HepG2 (cell line): ENCODE data around the gene RNASE12. TPM values are rescaled to one million over a fixed set of nuclear protein-coding genes. Genes with fewer than 3 reads are reported as not detected.

Source experiments
- AHR ChIP-seq: IDR thresholded peaks from 2 replicates; pipeline ENCODE4 v1.6.1; 2018; ENCODE audit warnings: missing genetic modification reagents, missing compliant biosample characterization
- FOXA3 ChIP-seq: IDR thresholded peaks from 2 replicates; pipeline ENCODE4 v1.6.1; 2016; ENCODE audit warnings: missing genetic modification reagents, missing compliant biosample characterization
- JUN ChIP-seq: sonication (generic); formaldehyde crosslinking; IDR thresholded peaks from 2 replicates; pipeline ENCODE4 v1.4.0; 2020; ENCODE audit warnings: mild to moderate bottlenecking, missing genetic modification reagents
- MAFG ChIP-seq: sonication (generic); formaldehyde crosslinking; IDR thresholded peaks from 2 replicates; pipeline ENCODE4 v1.5.1; 2020; ENCODE audit warnings: mild to moderate bottlenecking, missing genetic modification reagents
- MXD1 ChIP-seq: sonication (generic); formaldehyde crosslinking; IDR thresholded peaks from 2 replicates; pipeline ENCODE4 v1.4.0; 2020; ENCODE audit warnings: mild to moderate bottlenecking, missing genetic modification reagents
- MYC ChIP-seq: sonication (generic); formaldehyde crosslinking; IDR thresholded peaks from 2 replicates; pipeline ENCODE4 v1.9.0; 2021; ENCODE audit warnings: missing genetic modification reagents, borderline replicate concordance
- NFRKB ChIP-seq: fragments of 450-650 bp; IDR thresholded peaks from 2 replicates; pipeline ENCODE4 v1.6.1; 2017
- NFYB ChIP-seq: sonication (generic); formaldehyde crosslinking; IDR thresholded peaks from 2 replicates; pipeline ENCODE4 v1.4.0; 2020; ENCODE audit warnings: missing genetic modification reagents
- POGK ChIP-seq: sonication (generic); formaldehyde crosslinking; conservative IDR thresholded peaks from 2 replicates; pipeline ENCODE4 v1.8.0; 2022; ENCODE audit warnings: mild to moderate bottlenecking, moderate library complexity, missing genetic modification reagents
- SKI ChIP-seq: fragments of 450-650 bp; IDR thresholded peaks from one replicate; pipeline ENCODE4 v1.6.1; 2018; ENCODE audit warnings: mild to moderate bottlenecking; ENCODE audit not compliant: partially characterized antibody
- THYN1 ChIP-seq: sonication (generic); formaldehyde crosslinking; IDR thresholded peaks from 2 replicates; pipeline ENCODE4 v1.8.1; 2023; ENCODE audit warnings: low read depth, mild to moderate bottlenecking, moderate library complexity, missing genetic modification reagents, borderline replicate concordance
- ZBTB26 ChIP-seq: IDR thresholded peaks from 2 replicates; pipeline ENCODE4 v1.6.1; 2016; ENCODE audit warnings: missing compliant biosample characterization, missing genetic modification reagents, borderline replicate concordance
- ZEB1 ChIP-seq: IDR thresholded peaks from 2 replicates; pipeline ENCODE4 v1.6.1; 2012; ENCODE audit warnings: mild to moderate bottlenecking, low read depth, inconsistent platforms; ENCODE audit not compliant: insufficient replicate concordance
- ZNF274 ChIP-seq: sonication (generic); formaldehyde crosslinking; IDR thresholded peaks from 2 replicates; pipeline ENCODE4 v1.5.1; 2020; ENCODE audit warnings: mild to moderate bottlenecking, missing genetic modification reagents
- ZNF616 ChIP-seq: sonication (generic); formaldehyde crosslinking; IDR thresholded peaks from 2 replicates; pipeline ENCODE4 v1.5.0; 2020; ENCODE audit warnings: low read depth, mild to moderate bottlenecking, missing genetic modification reagents
- ZNF782 ChIP-seq: sonication (generic); formaldehyde crosslinking; IDR thresholded peaks from 2 replicates; pipeline ENCODE4 v1.4.0; 2020; ENCODE audit warnings: missing genetic modification reagents, mild to moderate bottlenecking, borderline replicate concordance
- polyA plus RNA-seq, 8 experiments: library from polyadenylated mRNA; depleted of rRNA in 3 of 8; stranded (reverse) in 7 of 8; unstranded in 1 of 8; fragments of >200 nt; fragmentation: Illumina TruSeq in 4 of 8; extraction: Trizol in 4 of 8; gene quantifications; 2 replicates each; pipeline versions ENCODE4 v1.2.1 to v1.2.3, GENCODE V29; 2011 to 2016; ENCODE audit warnings: low read depth in 4 of 8, missing spikeins in 1 of 8, mixed read lengths in 1 of 8; ENCODE audit not compliant: insufficient read depth in 1 of 8
- total RNA-seq, 5 experiments: library from RNA; depleted of rRNA; stranded (reverse); fragments of >200 nt; fragmentation: Illumina TruSeq; extraction: Trizol; gene quantifications; 2 replicates each; pipeline ENCODE4 v1.2.3, GENCODE V29; 2016; ENCODE audit warnings: low read depth in 1 of 5
- TF ChIP-seq, protein P1 (sequence below): sonication (generic); formaldehyde crosslinking; IDR thresholded peaks from 2 replicates; pipeline ENCODE4 v1.4.0; 2020; ENCODE audit warnings: mild to moderate bottlenecking, low read depth, missing genetic modification reagents
- TF ChIP-seq, protein P2 (sequence below): sonication (generic); formaldehyde crosslinking; conservative IDR thresholded peaks from 2 replicates; pipeline ENCODE4 v1.4.0; 2020; ENCODE audit warnings: missing genetic modification reagents
- TF ChIP-seq, protein P3 (sequence below): sonication (generic); formaldehyde crosslinking; IDR thresholded peaks from 2 replicates; pipeline ENCODE4 v1.8.0; 2022; ENCODE audit warnings: missing genetic modification reagents, mild to moderate bottlenecking, borderline replicate concordance

RNASE12 gene
- total and polyA plus RNA-seq, 2 of the 13 experiments (the other 11 are each of a cell fraction or from before 2014, with no cell fraction given): not detected

- TF ChIP-seq, protein P1, sequence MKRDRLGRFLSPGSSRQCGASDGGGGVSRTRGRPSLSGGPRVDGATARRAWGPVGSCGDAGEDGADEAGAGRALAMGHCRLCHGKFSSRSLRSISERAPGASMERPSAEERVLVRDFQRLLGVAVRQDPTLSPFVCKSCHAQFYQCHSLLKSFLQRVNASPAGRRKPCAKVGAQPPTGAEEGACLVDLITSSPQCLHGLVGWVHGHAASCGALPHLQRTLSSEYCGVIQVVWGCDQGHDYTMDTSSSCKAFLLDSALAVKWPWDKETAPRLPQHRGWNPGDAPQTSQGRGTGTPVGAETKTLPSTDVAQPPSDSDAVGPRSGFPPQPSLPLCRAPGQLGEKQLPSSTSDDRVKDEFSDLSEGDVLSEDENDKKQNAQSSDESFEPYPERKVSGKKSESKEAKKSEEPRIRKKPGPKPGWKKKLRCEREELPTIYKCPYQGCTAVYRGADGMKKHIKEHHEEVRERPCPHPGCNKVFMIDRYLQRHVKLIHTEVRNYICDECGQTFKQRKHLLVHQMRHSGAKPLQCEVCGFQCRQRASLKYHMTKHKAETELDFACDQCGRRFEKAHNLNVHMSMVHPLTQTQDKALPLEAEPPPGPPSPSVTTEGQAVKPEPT: no peak
- peak; percentile 28 for TF ChIP-seq ZEB1
- no peak for TF ChIP-seq JUN (CRISPR knock-in tag)
- TF ChIP-seq MXD1 (CRISPR knock-in tag): no peak
- TF ChIP-seq POGK (CRISPR knock-in tag): peak; percentile 79
- peak; percentile 57; the same call in 1 of the 2 replicates for TF ChIP-seq FOXA3
- TF ChIP-seq NFRKB: no peak
- no peak for TF ChIP-seq MAFG (CRISPR knock-in tag)
- peak; percentile 21; the same call in 1 of the 2 replicates for TF ChIP-seq ZBTB26 (CRISPR knock-in tag)
- 0 out of 2 replicates have a peak, but pooled peaks have one; percentile 8 for TF ChIP-seq ZNF274
- TF ChIP-seq, protein P2, sequence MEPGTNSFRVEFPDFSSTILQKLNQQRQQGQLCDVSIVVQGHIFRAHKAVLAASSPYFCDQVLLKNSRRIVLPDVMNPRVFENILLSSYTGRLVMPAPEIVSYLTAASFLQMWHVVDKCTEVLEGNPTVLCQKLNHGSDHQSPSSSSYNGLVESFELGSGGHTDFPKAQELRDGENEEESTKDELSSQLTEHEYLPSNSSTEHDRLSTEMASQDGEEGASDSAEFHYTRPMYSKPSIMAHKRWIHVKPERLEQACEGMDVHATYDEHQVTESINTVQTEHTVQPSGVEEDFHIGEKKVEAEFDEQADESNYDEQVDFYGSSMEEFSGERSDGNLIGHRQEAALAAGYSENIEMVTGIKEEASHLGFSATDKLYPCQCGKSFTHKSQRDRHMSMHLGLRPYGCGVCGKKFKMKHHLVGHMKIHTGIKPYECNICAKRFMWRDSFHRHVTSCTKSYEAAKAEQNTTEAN (CRISPR knock-in tag): 0 out of 2 replicates have a peak, but pooled peaks have one; percentile 33
- TF ChIP-seq ZNF616 (CRISPR knock-in tag): no peak
- no peak for TF ChIP-seq THYN1 (CRISPR knock-in tag)
- no peak; the same call in 1 of the 2 replicates for TF ChIP-seq AHR (CRISPR knock-in tag)
- TF ChIP-seq, protein P3, sequence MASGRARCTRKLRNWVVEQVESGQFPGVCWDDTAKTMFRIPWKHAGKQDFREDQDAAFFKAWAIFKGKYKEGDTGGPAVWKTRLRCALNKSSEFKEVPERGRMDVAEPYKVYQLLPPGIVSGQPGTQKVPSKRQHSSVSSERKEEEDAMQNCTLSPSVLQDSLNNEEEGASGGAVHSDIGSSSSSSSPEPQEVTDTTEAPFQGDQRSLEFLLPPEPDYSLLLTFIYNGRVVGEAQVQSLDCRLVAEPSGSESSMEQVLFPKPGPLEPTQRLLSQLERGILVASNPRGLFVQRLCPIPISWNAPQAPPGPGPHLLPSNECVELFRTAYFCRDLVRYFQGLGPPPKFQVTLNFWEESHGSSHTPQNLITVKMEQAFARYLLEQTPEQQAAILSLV (CRISPR knock-in tag): no peak
- no peak; the same call in 1 of the 2 replicates for TF ChIP-seq MYC (CRISPR knock-in tag)
- TF ChIP-seq ZNF782 (CRISPR knock-in tag): no peak
- no peak for TF ChIP-seq SKI
- 0 out of 2 replicates have a peak, but pooled peaks have one; percentile 18 for TF ChIP-seq NFYB (CRISPR knock-in tag)
These were observed 41.9 kb upstream of the RNASE12 start (continued) for GRCh38 chr14:20632831-20633691.
